HG02588 (cell line): ENCODE data around the gene EPB41.

ENCODE experiments used
- ATAC-seq: cut with Tn5 transposase; IDR thresholded peaks from one replicate; pipeline ENCODE4 v1.9.1; 2021; ENCODE audit warnings: mild to moderate bottlenecking, moderate library complexity; ENCODE audit not compliant: unreplicated experiment

Gene EPB41

GRCh38 chr1:29162025-29162424, 247.7 kb downstream of the EPB41 start:
- no peak for ATAC-seq

GRCh38 chr1:29162476-29163138, 248.2 kb downstream of the EPB41 start:
- no peak for ATAC-seq

GRCh38 chr1:29164588-29164987, 250.2 kb downstream of the EPB41 start:
- ATAC-seq, result no peak

- ATAC-seq, result no peak
Observed at GRCh38 chr1:29166291-29166878, 252.0 kb downstream of the EPB41 start.

GRCh38 chr1:29167904-29168303, 253.5 kb downstream of the EPB41 start:
- no peak for ATAC-seq
